Heart right ventricle (tissue), 16 donors: ENCODE results near the gene CACNG4. TPM values are rescaled to one million over a fixed set of nuclear protein-coding genes. Genes with fewer than 3 reads are reported as not detected.
"Not testable (repeated sequence)": the region's sequence is repeated elsewhere in the genome, so short reads cannot be mapped to it uniquely, and the experiment has no call there.

ENCODE experiments used
- ATAC-seq, 8 donors: fragments of 200-7000 bp; cut with Tn5 transposase; one replicate each; pipeline ENCODE4 v1.9.1; 2020; ENCODE audit warnings: mild to moderate bottlenecking in 8 of 8, moderate library complexity in 8 of 8, moderate number of reproducible peaks in 1 of 8
- DNase-seq, 2 donors: peaks; one replicate each; pipeline ENCODE4 v3.0.0-alpha.2; 2020
- H3K27ac ChIP-seq, 10 donors: fragments of 200-600 bp; sonication (generic) in 2 of 10; one replicate each; pipeline versions ENCODE4 v1.5.0 to v1.8.0; 2020 to 2022; ENCODE audit warnings: mild to moderate bottlenecking in 3 of 10
- H3K27me3 ChIP-seq, 7 donors: fragments of 200-600 bp; one replicate each; pipeline ENCODE4 v1.8.0; 2021 to 2022; ENCODE audit warnings: mild to moderate bottlenecking in 2 of 7
- H3K36me3 ChIP-seq, 9 donors: fragments of 200-600 bp; sonication (generic) in 1 of 9; one replicate each; pipeline versions ENCODE4 v1.5.0 to v1.8.0; 2020 to 2022; ENCODE audit warnings: mild to moderate bottlenecking in 2 of 9
- H3K4me1 ChIP-seq, 9 donors: fragments of 200-600 bp; sonication (generic) in 1 of 9; one replicate each; pipeline versions ENCODE4 v1.5.0 to v1.8.0; 2020 to 2022; ENCODE audit warnings: mild to moderate bottlenecking in 4 of 9
- H3K4me3 ChIP-seq, 10 donors: fragments of 200-600 bp; sonication (generic) in 2 of 10; one replicate each; pipeline versions ENCODE4 v1.5.0 to v1.8.0; 2020 to 2022; ENCODE audit warnings: mild to moderate bottlenecking in 7 of 10, moderate library complexity in 2 of 10
- H3K9me3 ChIP-seq, 11 donors: fragments of 200-600 bp in 10 of 11; sonication (generic) in 2 of 11; one replicate each; pipeline versions ENCODE4 v1.5.0 to v1.8.0; 2013 to 2022; ENCODE audit warnings: mild to moderate bottlenecking in 2 of 11, control low read depth in 1 of 11, moderate library complexity in 1 of 11
- CTCF ChIP-seq, 9 donors: fragments of 200-600 bp; sonication (generic) in 2 of 9; IDR thresholded peaks; one replicate each; pipeline versions ENCODE4 v1.5.0 to v1.8.0; 2021 to 2022; ENCODE audit warnings: antibody characterized with exemption in 9 of 9, mild to moderate bottlenecking in 5 of 9, moderate library complexity in 1 of 9
- WGBS, 2 donors: extraction: QIAGEN DNeasy Blood & Tissue Kit; methylation state at CpG; one replicate each; pipeline ENCODE4 v1.1.7; 2013; ENCODE audit warnings: inconsistent platforms in 1 of 2; 5-methylcytosine and 5-hydroxymethylcytosine counted together
- intact Hi-C, 10 donors: fragments of 100-400 bp; cut with DNase I; formaldehyde crosslinking; loops; one replicate each; pipeline versions ENCODE4 v1.11.1 to v1.14.2; 2022
- polyA plus RNA-seq, 2 donors: library from polyadenylated mRNA; stranded (reverse); fragments of 200-250 nt; gene quantifications; one replicate each; pipeline ENCODE4 v1.2.3, GENCODE V29; 2013
- total RNA-seq, 10 donors: library from RNA; stranded (reverse); fragmentation: NEBNext Ultra II Directional in 3 of 10; extraction: Animal tissue kit (Norgen Biotek cat#: 25700) in 3 of 10; gene quantifications; one replicate each; pipeline versions ENCODE4 v1.2.1 to v1.2.4, GENCODE V29; 2021 to 2023
- donor health status: Arrhythmogenic right ventricular cardiomyopathy.
- donor health status: ischemic (EF 13 %, LVEDD 7.1; RV severe dilation, severe dysfunction).
- donor health status: healthy with polysubstance abuse.
- donor health status: DM: no; HTN: yes; CAD: no.
- donor health status: DM: no; HTN: no; CAD: no.
- donor health status: ischemic (EF 25% LVEDD 6.9; RV normal size, moderate dysfunction).
- donor health status: ischemic (EF 25% LVEDD 5.7; RV mildly dilated, moderate dysfunction).
- donor health status: healthy.
- donor health status: DM: yes; HTN: yes; CAD: no.
- donor health status: Ischemic cardiomyopathy.
- donor health status: ischemic (EF 35%, LVEDD 5.7; RV mildly dilated, moderate dysfunction).
- donor health status: nonischemic (EF 11% LVEDD 7.7; RV severe dilation, severe dysfunction).
- donor health status: DM: yes; HTN: yes; CAD: no.
- donor health status: PGD.
- donor health status: ischemic (EF 29% LVEDD 5.4; RV normal size, mild dysfunction).
- donor health status: nonischemic (EF 23%, LVEDD 6.1; RV moderate dilation, normal function).

Gene CACNG4
- total and polyA plus RNA-seq, 12 donors: 0.06 to 0.11 (median 0.07) TPM; not detected in 7

DNA sequence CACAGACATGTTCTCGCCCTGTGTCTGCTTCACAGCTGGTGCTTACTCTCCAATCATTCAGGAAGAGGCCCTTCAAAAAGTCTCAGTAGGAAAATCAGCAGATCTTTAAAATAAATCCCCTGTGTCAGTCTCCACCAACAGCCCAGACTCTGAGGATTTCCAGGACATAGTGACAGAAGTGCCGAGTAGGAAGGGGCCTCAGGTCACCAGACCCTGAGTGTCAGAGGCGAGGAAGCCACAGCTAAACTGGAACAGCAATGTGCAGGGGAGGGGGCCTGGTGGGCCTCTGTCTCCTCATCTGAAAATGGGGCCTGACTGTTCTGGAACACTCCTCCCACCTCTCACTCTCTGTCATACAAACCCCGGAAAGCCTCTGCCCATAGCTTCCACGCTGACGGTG lies 6.3 kb downstream of the CACNG4 start:
- ATAC-seq: no peak
- peaks cover under 1 to 16% (median 9%) of the 10 kb centered on the region in 9 donors for H3K4me1 ChIP-seq
- H3K27me3 ChIP-seq: peaks cover 3 to 88% (median 68%) of the 10 kb centered on the region in 7 donors

GRCh38 chr17:66971264-66971663 lies 6.8 kb downstream of the CACNG4 start:
- ATAC-seq (no peak), DNase-seq (no peak)
- H3K4me1 ChIP-seq: peaks cover 0 to 16% (median 5%) of the 10 kb centered on the region in 9 donors
- intact Hi-C loops: loop anchor here in 1 of 10 donors (10.0 kb wide), 1 partner anchor 134 kb away; no protein-coding TSS in a partner anchor
- 78 to 81% methylated on average over 6 of the region's 6 CpGs for WGBS, 2 donors
- H3K27me3 ChIP-seq: peaks cover 3 to 84% (median 64%) of the 10 kb centered on the region in 7 donors
- TF ChIP-seq CTCF (IDR thresholded peaks at IDR 0.05): no peak
- H3K27ac ChIP-seq: no peak overlapping the region
- no peak overlapping the region for H3K4me3 ChIP-seq
- no peaks in the 10 kb centered on the region for H3K36me3 ChIP-seq
- no peaks in the 10 kb centered on the region for H3K9me3 ChIP-seq

More for the DNA sequence above, 6.3 kb downstream of the CACNG4 start:
- intact Hi-C loops: loop anchor here in 1 of 10 donors (10.0 kb wide), 1 partner anchor 134 kb away; no protein-coding TSS in a partner anchor
- no peaks in the 10 kb centered on the region for H3K9me3 ChIP-seq
- no peak for TF ChIP-seq CTCF (IDR thresholded peaks at IDR 0.05)
- H3K27ac ChIP-seq: no peak overlapping the region
- 71 to 83% methylated on average over 6 of the region's 6 CpGs for WGBS, 2 donors
- no peaks in the 10 kb centered on the region for H3K36me3 ChIP-seq
- no peak for DNase-seq
- no peak overlapping the region for H3K4me3 ChIP-seq

DNA sequence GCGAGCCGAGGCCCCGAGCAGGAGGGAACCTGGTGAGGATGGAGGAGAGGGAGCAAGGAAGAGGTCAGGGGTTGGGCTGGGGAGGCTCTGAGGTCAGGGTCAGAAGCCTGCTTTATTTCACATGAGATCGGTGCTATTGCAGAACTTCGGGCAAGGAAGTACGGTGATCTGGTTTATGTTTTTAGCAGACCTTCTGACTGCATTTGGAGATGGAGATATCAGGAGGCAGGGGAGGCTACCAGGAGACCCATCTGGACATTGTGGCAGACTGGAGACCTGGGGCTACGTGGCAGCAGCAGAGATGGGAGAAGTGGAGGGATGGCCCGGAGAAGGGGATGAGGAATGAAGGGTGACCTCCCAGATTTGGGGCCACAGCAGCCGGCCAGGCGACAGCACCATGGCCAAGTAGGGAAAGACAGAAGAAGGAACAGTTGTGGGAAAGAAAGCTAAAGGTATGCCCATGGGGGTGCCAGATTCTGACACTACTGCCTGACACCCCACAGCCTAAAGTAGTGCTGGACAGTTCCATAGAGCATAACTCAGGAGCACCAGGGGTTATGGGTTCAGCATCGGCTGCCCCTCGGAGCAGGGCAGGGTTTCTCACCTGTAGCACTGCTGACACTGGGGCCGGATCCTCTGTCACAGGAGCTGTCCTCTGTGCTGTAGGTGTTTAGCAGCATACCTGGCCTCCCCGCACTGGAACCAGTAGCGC lies 7.4 kb downstream of the CACNG4 start:
- TF ChIP-seq CTCF (IDR thresholded peaks at IDR 0.05): no peak
- H3K9me3 ChIP-seq: no peaks in the 10 kb centered on the region
- ATAC-seq: no peak
- H3K36me3 ChIP-seq: no peaks in the 10 kb centered on the region
- H3K4me1 ChIP-seq: peaks cover 0 to 19% (median 7%) of the 10 kb centered on the region in 9 donors
- DNase-seq: no peak
- intact Hi-C loops: loop anchor here in 1 of 10 donors (10.0 kb wide), 1 partner anchor 133 kb away; no protein-coding TSS in a partner anchor
- no peak overlapping the region for H3K4me3 ChIP-seq
- peaks cover 3 to 83% (median 57%) of the 10 kb centered on the region in 7 donors for H3K27me3 ChIP-seq
- WGBS, 2 donors: 73% methylated on average over 15 of the region's 15 CpGs
- no peak overlapping the region for H3K27ac ChIP-seq

GRCh38 chr17:66972442-66972830 lies 7.9 kb downstream of the CACNG4 start:
- not testable (repeated sequence) for ATAC-seq, DNase-seq, H3K36me3 ChIP-seq, H3K27ac ChIP-seq, H3K4me3 ChIP-seq, H3K9me3 ChIP-seq
- Histone ChIP-seq H3K27me3 (peaks cover 3 to 80% (median 52%) of the 10 kb centered on the region in 7 donors), H3K4me1 (peaks cover 0 to 24% (median 7%) of the 10 kb centered on the region in 9 donors)
- 78 to 81% methylated on average over 10 of the region's 10 CpGs for WGBS, 2 donors
- intact Hi-C loops: loop anchor here in 1 of 10 donors (10.0 kb wide), 1 partner anchor 132 kb away; no protein-coding TSS in a partner anchor
